Lower lobe of right lung (tissue), 2 donors: ENCODE measurements around the gene MANEAL. TPM values are rescaled to one million over a fixed set of nuclear protein-coding genes. Genes with fewer than 3 reads are reported as not detected.
A peak's percentile ranks its signal among the peaks of the same experiment; 100 is the strongest.

Experiments
- ATAC-seq, 2 donors: fragments of 200-7000 bp; cut with Tn5 transposase; one replicate each; pipeline ENCODE4 v1.9.1; 2020 to 2022; ENCODE audit warnings: mild to moderate bottlenecking in 2 of 2, moderate library complexity in 2 of 2
- DNase-seq: peaks from one replicate; pipeline ENCODE4 v3.0.0-alpha.2; 2020
- H3K27ac ChIP-seq: fragments of 200-600 bp; one replicate; pipeline ENCODE4 v1.8.0; 2022
- H3K27me3 ChIP-seq: fragments of 200-600 bp; one replicate; pipeline ENCODE4 v1.8.0; 2022; ENCODE audit warnings: low read depth
- H3K36me3 ChIP-seq: fragments of 200-600 bp; one replicate; pipeline ENCODE4 v1.8.0; 2022; ENCODE audit warnings: mild to moderate bottlenecking
- H3K4me1 ChIP-seq: fragments of 200-600 bp; one replicate; pipeline ENCODE4 v1.8.0; 2022
- H3K4me3 ChIP-seq: fragments of 200-600 bp; one replicate; pipeline ENCODE4 v1.8.0; 2022; ENCODE audit warnings: mild to moderate bottlenecking
- H3K9me3 ChIP-seq: fragments of 200-600 bp; one replicate; pipeline ENCODE4 v1.8.0; 2022
- CTCF ChIP-seq: fragments of 200-600 bp; IDR thresholded peaks from one replicate; pipeline ENCODE4 v1.8.0; 2022; ENCODE audit warnings: antibody characterized with exemption, mild to moderate bottlenecking
- intact Hi-C: fragments of 100-400 bp; cut with DNase I; formaldehyde crosslinking; loops from one replicate; pipeline ENCODE4 v1.11.0; 2022
- total RNA-seq: library from RNA; stranded (reverse); fragmentation: NEBNext Ultra II Directional; extraction: Animal tissue kit (Norgen Biotek cat#: 25700); gene quantifications from one replicate; pipeline ENCODE4 v1.2.1, GENCODE V29; 2021
- donor health status: DM: no; HTN: yes; CAD: no; lungs with severe emphysema.

The MANEAL gene
- total RNA-seq, 1 donor from 2014 or later = 4.9 TPM

DNA sequence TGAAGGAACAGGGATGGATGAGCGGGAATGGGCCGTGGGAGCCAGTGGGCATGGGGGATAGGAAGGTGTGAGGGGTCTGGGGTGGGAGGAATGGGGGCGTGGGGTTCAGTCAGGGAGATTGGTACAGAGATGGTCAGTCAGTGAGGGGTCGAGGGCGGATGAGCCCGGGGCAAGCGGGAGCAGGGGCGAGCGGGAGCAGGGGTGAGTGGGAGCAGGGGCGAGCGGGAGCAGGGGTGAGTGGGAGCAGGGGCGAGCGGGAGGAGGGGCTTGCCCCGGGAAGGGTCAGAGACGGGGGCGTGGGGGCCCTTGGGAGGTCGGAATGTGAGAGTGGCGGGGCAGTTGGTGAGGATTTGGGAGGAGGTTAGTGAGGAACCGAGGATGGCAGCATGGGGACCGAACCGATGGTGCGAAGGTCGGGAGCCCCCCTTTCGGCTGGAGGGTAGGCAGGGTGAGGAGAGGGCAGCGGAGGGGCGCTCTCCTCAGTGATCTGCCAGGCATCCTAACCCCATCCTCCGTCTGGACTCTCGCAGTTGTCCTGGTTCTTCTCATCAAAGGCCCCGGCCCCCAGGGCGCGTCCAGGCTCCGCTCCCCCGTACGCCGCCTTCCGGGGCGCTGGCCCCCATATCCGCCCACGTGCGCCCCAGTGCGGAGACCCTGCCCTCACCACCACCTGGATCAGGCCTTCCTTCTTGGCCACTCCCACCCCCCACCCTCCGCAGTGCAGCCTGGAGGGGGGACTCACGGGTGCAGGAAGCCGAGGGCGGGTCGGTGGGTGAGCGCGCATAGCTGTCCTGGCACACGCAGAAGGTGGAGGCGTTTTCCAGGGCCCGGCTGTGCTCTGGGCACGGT lies 40.0 kb upstream of the MANEAL start:
- Histone ChIP-seq H3K36me3 (no peaks in the 10 kb centered on the region), H3K27me3 (peaks cover 76% of the 10 kb centered on the region), H3K4me3 (no peak overlapping the region), H3K4me1 (no peaks in the 10 kb centered on the region), H3K9me3 (no peaks in the 10 kb centered on the region), H3K27ac (no peak overlapping the region)
- DNase-seq (no peak), ATAC-seq (peak in 1 of 2 donors; percentile 23)
- intact Hi-C loops = no loop called here
- TF ChIP-seq CTCF = no peak

GRCh38 chr1:37755290-37755689 lies 38.4 kb upstream of the MANEAL start:
- Histone ChIP-seq H3K9me3 (no peaks in the 10 kb centered on the region), H3K27me3 (peaks cover 77% of the 10 kb centered on the region), H3K4me1 (no peaks in the 10 kb centered on the region), H3K27ac (no peak overlapping the region), H3K4me3 (no peak overlapping the region), H3K36me3 (no peaks in the 10 kb centered on the region)
- TF ChIP-seq CTCF = no peak
- intact Hi-C loops = no loop called here
- DNase-seq (no peak), ATAC-seq (no peak)

DNA sequence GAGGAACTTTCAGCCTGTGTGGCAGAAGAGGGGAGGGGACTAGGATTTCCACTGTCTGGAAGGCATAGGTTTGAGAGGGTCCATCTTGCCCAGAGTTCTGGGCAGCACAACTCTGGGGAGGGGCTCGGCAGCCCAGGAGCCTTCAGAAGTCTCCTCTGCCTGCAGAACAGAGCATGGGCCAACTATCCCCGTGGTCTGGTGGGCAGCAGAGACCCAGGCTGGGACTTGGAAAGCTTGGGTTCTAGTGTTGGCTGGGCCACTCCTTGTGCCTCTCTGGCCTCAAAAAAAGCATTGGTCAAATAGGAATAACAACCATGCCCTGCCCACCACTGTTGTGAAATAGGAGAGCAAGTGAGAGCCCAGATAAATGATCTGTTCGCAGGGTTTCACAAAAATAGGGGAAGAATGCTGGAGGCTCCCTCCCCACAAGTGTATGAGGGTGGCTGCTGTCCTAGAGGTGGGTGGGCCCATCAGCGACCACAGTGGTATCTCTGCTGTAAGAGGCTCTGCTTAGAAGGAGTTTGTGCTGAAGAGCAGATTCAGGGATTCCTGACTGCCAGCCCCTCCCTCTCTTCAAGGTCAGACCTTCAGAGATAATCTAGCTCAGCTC lies 37.6 kb upstream of the MANEAL start:
- intact Hi-C loops = no loop called here
- Histone ChIP-seq H3K9me3 (no peaks in the 10 kb centered on the region), H3K36me3 (no peaks in the 10 kb centered on the region), H3K4me1 (no peaks in the 10 kb centered on the region), H3K27ac (no peak overlapping the region), H3K27me3 (peaks cover 73% of the 10 kb centered on the region), H3K4me3 (no peak overlapping the region)
- ATAC-seq (no peak), DNase-seq (no peak)
- no peak for TF ChIP-seq CTCF

DNA sequence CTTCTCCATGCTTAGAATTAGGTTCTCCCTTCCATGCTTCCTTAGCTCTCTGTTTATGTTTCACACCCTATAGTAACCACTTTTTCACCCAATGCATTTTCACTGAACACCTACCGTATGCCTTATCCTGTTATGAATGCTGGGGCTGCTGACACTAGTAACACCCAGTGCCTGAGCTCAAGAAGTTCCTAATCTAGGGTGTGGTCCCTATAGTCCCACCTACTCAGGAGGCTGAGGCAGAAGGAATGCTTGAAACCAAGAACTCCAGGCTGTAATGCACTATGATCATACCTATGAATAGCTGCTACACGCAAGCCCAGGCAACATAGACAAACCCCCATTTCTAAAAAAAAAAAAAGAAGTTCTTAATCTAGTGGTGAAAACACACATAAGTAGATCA lies 34.2 kb upstream of the MANEAL start:
- Histone ChIP-seq H3K27me3 (peaks cover 79% of the 10 kb centered on the region), H3K4me3 (no peak overlapping the region), H3K4me1 (no peaks in the 10 kb centered on the region), H3K36me3 (no peaks in the 10 kb centered on the region), H3K9me3 (no peaks in the 10 kb centered on the region), H3K27ac (no peak overlapping the region)
- DNase-seq (no peak), ATAC-seq (no peak)
- no peak for TF ChIP-seq CTCF
- intact Hi-C loops = no loop called here

GRCh38 chr1:37761416-37762095 lies 32.1 kb upstream of the MANEAL start:
- no peak for DNase-seq
- TF ChIP-seq CTCF = no peak
- H3K4me3 ChIP-seq = no peak overlapping the region
- no peak for ATAC-seq
- H3K27me3 ChIP-seq = peaks cover 81% of the 10 kb centered on the region
- H3K9me3 ChIP-seq = no peaks in the 10 kb centered on the region
- intact Hi-C loops = no loop called here
- no peaks in the 10 kb centered on the region for H3K4me1 ChIP-seq
- H3K27ac ChIP-seq = no peak overlapping the region
- no peaks in the 10 kb centered on the region for H3K36me3 ChIP-seq
